ENCODE measurements around the gene SSRP1. TPM values are rescaled to one million over a fixed set of nuclear protein-coding genes. Genes with fewer than 3 reads are reported as not detected.
"Not testable (repeated sequence)": the region's sequence is repeated elsewhere in the genome, so short reads cannot be mapped to it uniquely, and the experiment has no call there.

SSRP1 gene
- total RNA-seq, 1 experiment from 2014 or later = 79.9 TPM

DNA sequence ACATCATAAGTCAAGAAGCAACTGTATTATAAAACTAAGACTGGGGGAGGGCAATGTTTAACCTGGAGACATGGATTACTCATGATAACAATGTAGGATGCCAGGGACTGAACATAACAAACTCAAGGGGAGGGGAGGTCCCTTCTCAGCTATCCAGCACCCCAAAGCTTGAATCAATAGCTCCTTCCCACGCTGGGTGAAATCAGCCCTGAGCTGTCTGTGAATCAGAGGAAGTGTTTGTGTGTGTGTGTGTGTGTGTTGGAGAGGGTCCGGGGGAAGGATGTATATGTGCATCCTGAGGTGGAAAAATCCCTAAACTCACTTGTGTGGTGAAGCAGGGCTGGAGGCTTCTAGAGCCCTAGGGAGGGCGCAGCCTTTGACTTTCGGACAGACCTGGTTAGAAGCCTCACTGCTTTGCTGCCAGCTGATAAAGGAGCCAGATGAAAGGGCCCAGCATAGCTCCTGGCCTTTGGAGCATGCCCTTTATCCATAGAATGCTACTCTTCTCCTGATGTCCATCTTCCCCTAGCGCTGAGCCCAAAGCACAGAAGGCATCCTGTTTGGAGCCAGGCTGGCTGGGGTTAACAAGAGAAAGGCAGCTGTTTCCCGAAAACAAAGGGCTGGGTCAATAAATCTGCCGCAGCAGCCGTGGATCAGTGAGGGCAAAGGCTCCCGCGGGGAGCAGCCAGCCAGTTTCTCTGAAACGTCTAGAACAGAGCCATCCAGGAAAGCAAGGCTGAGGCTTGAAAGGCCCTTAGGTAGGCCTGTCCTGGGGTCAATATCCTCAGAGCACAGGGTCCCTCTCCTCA lies 46.7 kb downstream of the SSRP1 start:
- Histone ChIP-seq H3K79me2 (ENCODE audit: low read length) (no peaks in the 10 kb centered on the region), H3K9me3 (ENCODE audit: low read length) (no peaks in the 10 kb centered on the region), H3K4me3 (ENCODE audit: low read length) (no peak overlapping the region), H3K27me3 (ENCODE audit: low read length) (no peaks in the 10 kb centered on the region), H2AFZ (ENCODE audit: low read length) (no peak overlapping the region), H3K27ac (ENCODE audit: low read length) (no peak overlapping the region), H3K36me3 (ENCODE audit: insufficient read depth, low read length) (no peaks in the 10 kb centered on the region), H3K4me2 (ENCODE audit: low read depth, low read length, poor library complexity, severe bottlenecking) (no peak overlapping the region), H3K9ac (ENCODE audit: low read length) (no peak overlapping the region), H3K9me2 (replicated peaks; ENCODE audit: insufficient read depth, low read length) (no peaks in the 10 kb centered on the region), H3K4me1 (ENCODE audit: low read length) (no peaks in the 10 kb centered on the region), H4K20me1 (ENCODE audit: insufficient read depth, low read depth, low read length) (no peaks in the 10 kb centered on the region)
- DNase-seq = no peak

DNA sequence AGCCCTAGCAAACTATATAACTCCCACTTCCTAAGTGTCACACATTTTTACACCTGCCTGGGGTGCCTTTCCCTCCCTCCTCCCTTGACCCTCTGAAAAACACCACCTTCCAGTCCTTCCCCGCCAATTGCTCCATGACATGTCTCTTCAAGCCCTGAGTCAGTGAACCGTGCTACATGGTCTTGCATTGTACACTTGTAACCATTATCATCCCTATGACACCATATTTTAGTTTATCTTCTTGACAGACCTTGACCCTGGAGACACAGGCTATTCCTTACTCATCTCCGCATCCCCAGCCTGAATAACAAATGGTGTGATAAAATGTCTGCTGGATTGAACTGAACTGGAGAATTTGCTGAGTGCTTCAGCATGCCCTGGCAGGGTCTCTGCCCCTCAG lies 47.8 kb downstream of the SSRP1 start:
- H3K79me2 ChIP-seq (ENCODE audit: low read length) = no peaks in the 10 kb centered on the region
- H3K27ac ChIP-seq (ENCODE audit: low read length) = no peak overlapping the region
- H2AFZ ChIP-seq (ENCODE audit: low read length) = no peak overlapping the region
- H3K4me1 ChIP-seq (ENCODE audit: low read length) = no peaks in the 10 kb centered on the region
- no peaks in the 10 kb centered on the region for H3K9me2 ChIP-seq (replicated peaks; ENCODE audit: insufficient read depth, low read length)
- H3K4me3 ChIP-seq (ENCODE audit: low read length) = no peak overlapping the region
- H3K36me3 ChIP-seq (ENCODE audit: insufficient read depth, low read length) = no peaks in the 10 kb centered on the region
- no peaks in the 10 kb centered on the region for H3K9me3 ChIP-seq (ENCODE audit: low read length)
- DNase-seq = no peak
- no peaks in the 10 kb centered on the region for H3K27me3 ChIP-seq (ENCODE audit: low read length)
- no peak overlapping the region for H3K4me2 ChIP-seq (ENCODE audit: low read depth, low read length, poor library complexity, severe bottlenecking)
- no peak overlapping the region for H3K9ac ChIP-seq (ENCODE audit: low read length)
- H4K20me1 ChIP-seq (ENCODE audit: insufficient read depth, low read depth, low read length) = no peaks in the 10 kb centered on the region

DNA sequence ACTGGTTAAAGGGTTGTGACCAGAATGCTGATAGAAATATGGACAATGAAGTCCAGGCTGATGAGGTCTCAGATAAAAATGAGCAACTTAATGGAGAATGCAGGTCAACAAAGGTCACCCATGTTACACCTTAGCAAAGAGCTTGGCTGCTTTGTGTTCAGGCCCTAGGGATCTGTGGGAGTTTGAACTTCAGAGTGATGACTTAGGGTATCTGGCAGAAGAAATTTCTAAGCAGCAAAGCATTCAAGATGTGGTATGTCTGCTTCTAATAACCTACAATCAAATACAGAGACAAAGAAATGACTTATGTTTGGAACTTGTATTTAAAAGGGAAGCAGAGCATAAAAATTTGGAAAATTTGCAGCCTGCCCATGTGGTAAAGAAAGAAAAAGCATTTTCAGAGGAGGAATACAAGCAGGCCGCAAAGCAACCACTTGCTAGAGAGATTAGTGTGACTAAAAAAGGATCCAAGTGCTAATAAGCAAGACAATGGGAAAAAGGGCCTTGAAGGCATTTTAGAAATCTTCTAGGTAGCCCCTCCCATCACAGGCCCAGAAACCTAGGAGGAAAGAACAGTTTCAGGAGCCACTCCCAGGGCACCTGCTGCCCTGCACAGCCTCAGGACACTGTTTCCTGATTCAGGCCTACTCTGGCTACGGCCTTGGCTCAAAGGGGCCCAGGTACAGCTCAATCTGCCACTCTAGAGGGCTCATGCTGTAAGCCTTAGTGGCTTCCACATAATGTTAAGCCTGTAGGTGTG lies 52.3 kb downstream of the SSRP1 start:
- H2AFZ ChIP-seq (ENCODE audit: low read length) = no peak overlapping the region
- no peaks in the 10 kb centered on the region for H3K9me3 ChIP-seq (ENCODE audit: low read length)
- no peaks in the 10 kb centered on the region for H3K4me1 ChIP-seq (ENCODE audit: low read length)
- no peak overlapping the region for H3K4me3 ChIP-seq (ENCODE audit: low read length)
- no peak for DNase-seq
- H3K27ac ChIP-seq (ENCODE audit: low read length) = no peak overlapping the region
- no peaks in the 10 kb centered on the region for H4K20me1 ChIP-seq (ENCODE audit: insufficient read depth, low read depth, low read length)
- H3K36me3 ChIP-seq (ENCODE audit: insufficient read depth, low read length) = no peaks in the 10 kb centered on the region
- H3K27me3 ChIP-seq (ENCODE audit: low read length) = no peaks in the 10 kb centered on the region
- H3K79me2 ChIP-seq (ENCODE audit: low read length) = no peaks in the 10 kb centered on the region
- no peaks in the 10 kb centered on the region for H3K9me2 ChIP-seq (replicated peaks; ENCODE audit: insufficient read depth, low read length)
- no peak overlapping the region for H3K4me2 ChIP-seq (ENCODE audit: low read depth, low read length, poor library complexity, severe bottlenecking)
- H3K9ac ChIP-seq (ENCODE audit: low read length) = no peak overlapping the region

DNA sequence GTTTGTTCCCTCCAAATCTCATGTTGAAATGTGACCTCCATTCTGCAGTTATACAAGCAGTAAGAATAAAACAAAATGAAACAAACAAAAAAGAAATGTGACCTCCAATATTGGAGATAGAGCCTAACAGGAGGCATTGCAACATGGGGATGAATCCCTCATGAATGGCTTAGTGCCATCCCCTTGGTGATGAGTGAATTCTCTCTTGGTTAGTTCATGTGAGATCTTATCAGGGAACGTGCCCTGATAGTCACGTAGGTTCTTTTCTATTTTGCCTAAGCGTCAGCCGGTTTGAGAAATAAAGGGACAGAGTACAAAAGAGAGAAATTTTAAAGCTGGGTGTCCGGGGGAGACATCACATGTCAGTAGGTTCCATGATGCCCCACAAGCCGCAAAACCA lies 54.1 kb downstream of the SSRP1 start:
- H3K9me2 ChIP-seq (replicated peaks; ENCODE audit: insufficient read depth, low read length); H3K9me3 ChIP-seq (ENCODE audit: low read length); H3K79me2 ChIP-seq (ENCODE audit: low read length); H3K27ac ChIP-seq (ENCODE audit: low read length); H3K9ac ChIP-seq (ENCODE audit: low read length); H3K4me2 ChIP-seq (ENCODE audit: low read depth, low read length, poor library complexity, severe bottlenecking); H4K20me1 ChIP-seq (ENCODE audit: insufficient read depth, low read depth, low read length); H3K4me1 ChIP-seq (ENCODE audit: low read length); H3K36me3 ChIP-seq (ENCODE audit: insufficient read depth, low read length); H3K4me3 ChIP-seq (ENCODE audit: low read length); H2AFZ ChIP-seq (ENCODE audit: low read length); DNase-seq; H3K27me3 ChIP-seq (ENCODE audit: low read length): not testable (repeated sequence)

- DNase-seq = no peak
- no peaks in the 10 kb centered on the region for H3K9me2 ChIP-seq (replicated peaks; ENCODE audit: insufficient read depth, low read length)
- no peak overlapping the region for H3K4me2 ChIP-seq (ENCODE audit: low read depth, low read length, poor library complexity, severe bottlenecking)
- no peaks in the 10 kb centered on the region for H3K27me3 ChIP-seq (ENCODE audit: low read length)
- H3K4me3 ChIP-seq (ENCODE audit: low read length) = no peak overlapping the region
- H3K4me1 ChIP-seq (ENCODE audit: low read length) = peaks cover 9% of the 10 kb centered on the region
- H3K9ac ChIP-seq (ENCODE audit: low read length) = no peak overlapping the region
- H3K79me2 ChIP-seq (ENCODE audit: low read length) = no peaks in the 10 kb centered on the region
- H2AFZ ChIP-seq (ENCODE audit: low read length) = no peak overlapping the region
- H4K20me1 ChIP-seq (ENCODE audit: insufficient read depth, low read depth, low read length) = no peaks in the 10 kb centered on the region
- H3K9me3 ChIP-seq (ENCODE audit: low read length) = no peaks in the 10 kb centered on the region
- H3K27ac ChIP-seq (ENCODE audit: low read length) = no peak overlapping the region
- H3K36me3 ChIP-seq (ENCODE audit: insufficient read depth, low read length) = no peaks in the 10 kb centered on the region
Measured at GRCh38 chr11:57279116-57279515, 56.6 kb downstream of the SSRP1 start.

GRCh38 chr11:57278721-57279095 lies 57.0 kb downstream of the SSRP1 start:
- no peak overlapping the region for H3K9ac ChIP-seq (ENCODE audit: low read length)

GRCh38 chr11:57277845-57278720 lies 57.6 kb downstream of the SSRP1 start:
- peak; percentile 75 for DNase-seq
- no peaks in the 10 kb centered on the region for H3K79me2 ChIP-seq (ENCODE audit: low read length)
- peaks cover 9% of the 10 kb centered on the region for H3K4me1 ChIP-seq (ENCODE audit: low read length)
- H3K9me2 ChIP-seq (replicated peaks; ENCODE audit: insufficient read depth, low read length) = no peaks in the 10 kb centered on the region
- peak overlapping the region; percentile 7 for H3K4me2 ChIP-seq (ENCODE audit: low read depth, low read length, poor library complexity, severe bottlenecking)
- no peak overlapping the region for H2AFZ ChIP-seq (ENCODE audit: low read length)
- H3K9me3 ChIP-seq (ENCODE audit: low read length) = peaks cover 5% of the 10 kb centered on the region; the same call in 1 of the 2 replicates
- H3K4me3 ChIP-seq (ENCODE audit: low read length) = no peak overlapping the region
- H4K20me1 ChIP-seq (ENCODE audit: insufficient read depth, low read depth, low read length) = no peaks in the 10 kb centered on the region
- no peaks in the 10 kb centered on the region for H3K36me3 ChIP-seq (ENCODE audit: insufficient read depth, low read length)
- no peak overlapping the region for H3K9ac ChIP-seq (ENCODE audit: low read length)
- H3K27ac ChIP-seq (ENCODE audit: low read length) = no peak overlapping the region
- H3K27me3 ChIP-seq (ENCODE audit: low read length) = no peaks in the 10 kb centered on the region

More at GRCh38 chr11:57278721-57279095, 57.0 kb downstream of the SSRP1 start:
- no peak for DNase-seq
- no peaks in the 10 kb centered on the region for H3K79me2 ChIP-seq (ENCODE audit: low read length)
- H3K4me3 ChIP-seq (ENCODE audit: low read length) = no peak overlapping the region
- H3K4me1 ChIP-seq (ENCODE audit: low read length) = peaks cover 9% of the 10 kb centered on the region
- no peak overlapping the region for H2AFZ ChIP-seq (ENCODE audit: low read length)
- H3K27me3 ChIP-seq (ENCODE audit: low read length) = no peaks in the 10 kb centered on the region
- no peaks in the 10 kb centered on the region; the same call in 1 of the 2 replicates for H3K9me3 ChIP-seq (ENCODE audit: low read length)
- no peaks in the 10 kb centered on the region for H3K9me2 ChIP-seq (replicated peaks; ENCODE audit: insufficient read depth, low read length)
- no peak overlapping the region for H3K27ac ChIP-seq (ENCODE audit: low read length)
- H3K36me3 ChIP-seq (ENCODE audit: insufficient read depth, low read length) = no peaks in the 10 kb centered on the region
- no peak overlapping the region for H3K4me2 ChIP-seq (ENCODE audit: low read depth, low read length, poor library complexity, severe bottlenecking)
- H4K20me1 ChIP-seq (ENCODE audit: insufficient read depth, low read depth, low read length) = no peaks in the 10 kb centered on the region

Measured in Karpas-422 (cell line).